Right lobe of liver (tissue), 6 donors: ENCODE data around the gene IGFBPL1. TPM values are rescaled to one million over a fixed set of nuclear protein-coding genes. Genes with fewer than 3 reads are reported as not detected.

Source experiments
- ATAC-seq, 4 donors: fragments of 200-7000 bp; cut with Tn5 transposase; one replicate each; pipeline ENCODE4 v1.9.1; 2020; ENCODE audit warnings: mild to moderate bottlenecking in 4 of 4, moderate library complexity in 4 of 4
- DNase-seq, 3 donors: peaks; one replicate each; pipeline ENCODE4 v3.0.0-alpha.2; 2020
- H3K27ac ChIP-seq, 3 donors: fragments of 200-600 bp; one replicate each; pipeline ENCODE4 v1.8.0; 2022
- H3K27me3 ChIP-seq, 2 donors: fragments of 200-600 bp; one replicate each; pipeline ENCODE4 v1.8.0; 2022
- H3K36me3 ChIP-seq, 4 donors: fragments of 200-600 bp; sonication (generic) in 1 of 4; one replicate each; pipeline versions ENCODE4 v1.5.1 to v1.8.0; 2017 to 2022; ENCODE audit warnings: control low read depth in 1 of 4
- H3K4me1 ChIP-seq, 4 donors: fragments of 200-600 bp; sonication (generic) in 1 of 4; one replicate each; pipeline versions ENCODE4 v1.5.1 to v1.8.0; 2017 to 2022; ENCODE audit warnings: control low read depth in 1 of 4
- H3K4me3 ChIP-seq, 3 donors: fragments of 200-600 bp; one replicate each; pipeline ENCODE4 v1.8.0; 2022
- H3K9me3 ChIP-seq, 4 donors: fragments of 200-600 bp; sonication (generic) in 1 of 4; one replicate each; pipeline versions ENCODE4 v1.5.1 to v1.8.0; 2017 to 2022; ENCODE audit warnings: control low read depth in 1 of 4
- POLR2A ChIP-seq: fragments of 450-650 bp; IDR thresholded peaks from one replicate; pipeline ENCODE4 v1.6.1; 2017; ENCODE audit warnings: antibody characterized with exemption, mild to moderate bottlenecking
- WGBS: methylation state at CpG from one replicate; pipeline ENCODE4 v1.1.6; 2018; ENCODE audit warnings: low coverage, low lambda C conversion rate; ENCODE audit not compliant: insufficient coverage; ENCODE audit errors: missing lambda C conversion rate; 5-methylcytosine and 5-hydroxymethylcytosine counted together
- intact Hi-C, 2 donors: fragments of 100-400 bp; cut with DNase I; formaldehyde crosslinking; loops; one replicate each; pipeline versions ENCODE4 v1.11.2 to v1.14.1; 2022
- total RNA-seq, 6 experiments: library from RNA; depleted of rRNA in 2 of 6; stranded (reverse); fragments of >200 nt in 2 of 6; fragmentation: NEBNext Ultra II Directional in 3 of 6; extraction: Animal tissue kit (Norgen Biotek cat#: 25700) in 3 of 6; gene quantifications; one replicate each; pipeline versions ENCODE4 v1.1.0 to v1.2.4, GENCODE V29; 2016 to 2023
- TF ChIP-seq, protein P1 (sequence below), 4 donors: fragments of 200-600 bp in 3 of 4; fragments of 450-650 bp in 1 of 4; IDR thresholded peaks; one replicate each; pipeline versions ENCODE4 v1.5.1 to v1.8.0; 2016 to 2022; ENCODE audit warnings: antibody characterized with exemption in 4 of 4, mild to moderate bottlenecking in 2 of 4
- donor health status: DM: no; HTN: yes; CAD: no.
- donor health status: DM: no; HTN: no; CAD: no.
- donor health status: DM: no; HTN: no; CAD: no.
- donor health status: DM: no; HTN: yes; CAD: no.
- donor health status: DM: no; HTN: yes; CAD: no.

The IGFBPL1 gene
- total RNA-seq, 6 experiments from 2014 or later = 0.20 to 2.7 (median 0.44) TPM; not detected in 1

DNA sequence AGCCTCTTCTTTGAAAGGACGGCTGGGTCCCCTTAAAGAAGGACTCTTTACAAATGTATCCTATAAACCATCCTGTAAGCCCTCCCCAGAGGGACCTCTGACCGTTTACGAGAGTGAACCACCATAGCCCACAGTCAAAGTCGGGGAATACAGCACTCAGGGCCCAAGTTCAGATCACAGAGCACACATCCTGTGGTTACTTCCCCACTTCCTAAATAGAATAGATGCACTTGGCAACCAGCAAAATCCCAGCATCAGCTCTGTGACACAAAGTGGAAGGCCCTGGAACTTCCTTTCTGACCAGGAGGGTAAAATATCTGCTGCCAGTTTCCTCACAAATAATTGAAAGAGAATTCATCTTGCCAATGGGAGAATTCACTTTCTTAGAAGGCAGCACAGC lies 6.9 kb upstream of the IGFBPL1 start:
- H3K36me3 ChIP-seq = no peaks in the 10 kb centered on the region
- no peaks in the 10 kb centered on the region for H3K4me1 ChIP-seq
- intact Hi-C loops = no loop called here
- no peak for DNase-seq
- no peak overlapping the region for H3K27ac ChIP-seq
- TF ChIP-seq, protein P1, sequence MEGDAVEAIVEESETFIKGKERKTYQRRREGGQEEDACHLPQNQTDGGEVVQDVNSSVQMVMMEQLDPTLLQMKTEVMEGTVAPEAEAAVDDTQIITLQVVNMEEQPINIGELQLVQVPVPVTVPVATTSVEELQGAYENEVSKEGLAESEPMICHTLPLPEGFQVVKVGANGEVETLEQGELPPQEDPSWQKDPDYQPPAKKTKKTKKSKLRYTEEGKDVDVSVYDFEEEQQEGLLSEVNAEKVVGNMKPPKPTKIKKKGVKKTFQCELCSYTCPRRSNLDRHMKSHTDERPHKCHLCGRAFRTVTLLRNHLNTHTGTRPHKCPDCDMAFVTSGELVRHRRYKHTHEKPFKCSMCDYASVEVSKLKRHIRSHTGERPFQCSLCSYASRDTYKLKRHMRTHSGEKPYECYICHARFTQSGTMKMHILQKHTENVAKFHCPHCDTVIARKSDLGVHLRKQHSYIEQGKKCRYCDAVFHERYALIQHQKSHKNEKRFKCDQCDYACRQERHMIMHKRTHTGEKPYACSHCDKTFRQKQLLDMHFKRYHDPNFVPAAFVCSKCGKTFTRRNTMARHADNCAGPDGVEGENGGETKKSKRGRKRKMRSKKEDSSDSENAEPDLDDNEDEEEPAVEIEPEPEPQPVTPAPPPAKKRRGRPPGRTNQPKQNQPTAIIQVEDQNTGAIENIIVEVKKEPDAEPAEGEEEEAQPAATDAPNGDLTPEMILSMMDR (IDR thresholded peaks at IDR 0.05) = no peak
- no peak for TF ChIP-seq POLR2A
- no peak overlapping the region for H3K4me3 ChIP-seq
- ATAC-seq = no peak
- no peaks in the 10 kb centered on the region for H3K9me3 ChIP-seq
- WGBS = 75% methylated on average over 1 of the region's 4 CpGs
- no peaks in the 10 kb centered on the region for H3K27me3 ChIP-seq

GRCh38 chr9:38428062-38428461 lies 3.8 kb upstream of the IGFBPL1 start:
- Histone ChIP-seq H3K4me3 (no peak overlapping the region), H3K36me3 (no peaks in the 10 kb centered on the region), H3K4me1 (peaks cover 0 to 6% (median 0%) of the 10 kb centered on the region in 4 donors), H3K9me3 (no peaks in the 10 kb centered on the region), H3K27ac (no peak overlapping the region), H3K27me3 (no peaks in the 10 kb centered on the region)
- DNase-seq (no peak), ATAC-seq (no peak)
- TF ChIP-seq, protein P1 (IDR thresholded peaks at IDR 0.05) = no peak
- intact Hi-C loops = no loop called here
- 89% methylated on average over 1 of the region's 1 CpG for WGBS

- H3K27me3 ChIP-seq = no peaks in the 10 kb centered on the region
- intact Hi-C loops = no loop called here
- TF ChIP-seq, protein P1 (IDR thresholded peaks at IDR 0.05) = no peak
- H3K4me1 ChIP-seq = peaks cover 0 to 6% (median 0%) of the 10 kb centered on the region in 4 donors
- 68% methylated on average over 4 of the region's 4 CpGs for WGBS
- no peaks in the 10 kb centered on the region for H3K9me3 ChIP-seq
- H3K27ac ChIP-seq = no peak overlapping the region
- ATAC-seq = no peak
- DNase-seq = no peak
- no peaks in the 10 kb centered on the region for H3K36me3 ChIP-seq
- no peak overlapping the region for H3K4me3 ChIP-seq
Measured at GRCh38 chr9:38424918-38425317, 664 bp upstream of the IGFBPL1 start.

GRCh38 chr9:38423273-38423972 lies 831 bp downstream of the IGFBPL1 start:
- no peaks in the 10 kb centered on the region for H3K27me3 ChIP-seq
- H3K36me3 ChIP-seq = no peaks in the 10 kb centered on the region
- intact Hi-C loops = no loop called here
- H3K4me3 ChIP-seq = peak overlapping the region in 1 of 3 donors; percentile 44
- WGBS = 49% methylated on average over 12 of the region's 15 CpGs
- DNase-seq = peak in 1 of 3 donors; percentile 9
- TF ChIP-seq, protein P1 (IDR thresholded peaks at IDR 0.05) = no peak
- no peak for TF ChIP-seq POLR2A
- peaks cover 0 to 6% (median 0%) of the 10 kb centered on the region in 4 donors for H3K4me1 ChIP-seq
- H3K27ac ChIP-seq = no peak overlapping the region
- no peak for ATAC-seq
- H3K9me3 ChIP-seq = no peaks in the 10 kb centered on the region
